SHP77 (cell line): Measurements from ENCODE around the gene PSME4.
A peak's percentile ranks its signal among the peaks of the same experiment; 100 is the strongest.
"Not testable (repeated sequence)": the region's sequence is repeated elsewhere in the genome, so short reads cannot be mapped to it uniquely, and the experiment has no call there.

Experiments
- DNase-seq, 2 experiments: peaks; one replicate each; lab custom pipeline; 2025; lab: John Stamatoyannopoulos, UW

The PSME4 gene

DNA sequence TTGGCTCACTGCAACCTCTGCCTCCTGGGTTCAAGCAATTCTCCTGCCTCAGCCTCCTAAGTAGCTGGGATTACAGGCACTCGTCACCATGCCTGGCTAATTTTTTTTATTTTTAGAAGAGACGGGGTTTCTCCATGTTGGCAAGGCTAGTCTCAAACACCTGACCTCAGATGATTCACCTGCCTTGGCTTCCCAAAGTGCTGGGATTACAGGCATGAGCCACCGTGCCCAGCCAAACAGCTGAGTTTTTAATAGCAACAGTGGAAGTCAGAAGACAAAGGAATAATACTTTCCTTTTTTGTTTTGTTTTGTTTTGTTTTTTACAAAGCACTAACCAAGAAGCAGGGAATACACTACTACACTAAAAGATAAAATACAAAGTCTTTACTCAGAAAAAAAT lies 127.9 kb downstream of the PSME4 start:
- no peak for DNase-seq

DNA sequence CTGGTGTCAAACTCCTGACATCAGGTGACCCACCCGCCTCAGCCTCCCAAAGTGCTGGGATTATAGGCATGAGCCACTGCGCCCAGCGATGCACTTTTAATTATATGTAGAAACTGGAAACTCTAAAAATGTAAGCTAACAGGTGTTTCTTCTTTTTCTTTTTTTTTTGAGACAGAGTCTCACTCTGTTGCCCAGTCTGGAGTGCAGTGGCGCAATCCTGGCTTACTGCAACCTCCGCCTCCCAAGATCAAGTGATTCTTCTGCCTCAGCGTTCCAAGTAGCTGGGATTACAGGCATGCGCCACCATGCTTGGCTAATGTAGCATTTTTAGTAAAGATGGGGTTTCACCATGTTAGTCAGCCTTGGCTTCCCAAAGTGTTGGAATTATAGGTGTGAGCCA lies 129.1 kb downstream of the PSME4 start:
- DNase-seq = not testable (repeated sequence)

DNA sequence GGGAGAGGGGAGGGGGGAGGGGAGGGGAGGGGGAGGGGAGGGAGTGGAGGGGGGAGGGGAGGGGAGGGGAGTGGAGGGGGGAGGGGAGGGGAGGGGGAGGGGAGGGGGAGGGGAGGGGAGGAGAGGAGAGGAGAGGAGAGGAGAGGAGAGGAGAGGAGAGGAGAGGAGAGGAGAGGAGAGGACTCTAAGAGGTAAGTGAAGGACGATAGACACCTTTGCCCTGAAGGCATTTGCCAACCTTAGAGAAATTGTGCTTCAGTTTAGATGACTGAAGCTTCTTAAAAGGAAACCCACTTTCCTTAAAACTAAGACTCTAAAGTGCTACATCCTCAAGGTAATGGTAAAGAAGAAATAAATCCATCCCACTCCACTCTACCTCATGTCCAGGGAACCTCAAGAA lies 130.2 kb downstream of the PSME4 start:
- no peak for DNase-seq

DNA sequence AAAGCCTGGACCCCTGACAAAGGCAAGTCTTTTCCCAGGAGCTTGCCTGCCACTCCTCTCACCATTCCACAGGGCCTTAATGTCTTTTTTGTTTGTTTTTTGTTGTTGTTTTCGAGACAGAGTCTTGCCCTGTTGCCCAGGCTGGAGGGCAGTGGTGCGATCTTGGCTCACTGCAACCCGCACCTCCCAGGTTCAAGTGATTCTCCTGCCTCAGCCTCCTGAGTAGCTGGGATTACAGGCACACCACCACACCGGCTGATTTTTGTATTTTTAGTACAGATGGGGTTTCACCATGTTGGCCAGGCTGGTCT lies 140.9 kb downstream of the PSME4 start:
- not testable (repeated sequence) for DNase-seq

DNA sequence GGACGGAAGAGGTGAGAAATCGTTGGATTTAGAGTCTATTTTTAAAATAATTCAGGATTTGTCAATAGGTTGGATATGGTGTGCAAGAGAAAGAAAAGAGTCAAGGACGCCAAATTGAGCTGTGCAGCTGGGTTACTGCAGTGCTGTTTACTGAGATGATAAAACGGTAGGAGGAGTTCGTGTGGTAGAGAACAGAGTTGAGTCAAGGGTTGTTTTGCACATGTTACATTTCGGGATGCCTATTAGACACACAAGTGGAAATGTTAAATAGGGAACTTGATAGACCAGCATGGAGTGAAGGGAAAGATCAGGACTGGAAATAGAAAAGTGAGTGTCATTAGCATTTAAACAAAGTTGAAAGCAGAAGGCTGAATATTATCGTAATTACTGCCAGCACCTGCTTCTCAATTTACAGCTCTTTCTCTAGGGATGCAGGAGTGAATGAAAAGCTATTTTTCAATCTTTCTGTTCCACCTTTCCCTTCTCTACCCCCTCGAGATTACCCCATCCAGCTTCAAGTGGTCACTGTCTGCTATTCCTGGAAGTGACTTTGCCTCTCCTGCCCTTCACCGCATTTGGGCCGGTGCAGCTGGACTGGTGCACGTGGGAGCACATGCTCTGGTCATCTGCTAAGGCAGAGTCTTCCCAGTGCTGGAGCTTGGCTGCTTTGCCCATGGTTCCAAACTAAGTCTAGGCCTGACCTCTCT lies 141.4 kb downstream of the PSME4 start:
- DNase-seq = peak; percentile 29 to 64

DNA sequence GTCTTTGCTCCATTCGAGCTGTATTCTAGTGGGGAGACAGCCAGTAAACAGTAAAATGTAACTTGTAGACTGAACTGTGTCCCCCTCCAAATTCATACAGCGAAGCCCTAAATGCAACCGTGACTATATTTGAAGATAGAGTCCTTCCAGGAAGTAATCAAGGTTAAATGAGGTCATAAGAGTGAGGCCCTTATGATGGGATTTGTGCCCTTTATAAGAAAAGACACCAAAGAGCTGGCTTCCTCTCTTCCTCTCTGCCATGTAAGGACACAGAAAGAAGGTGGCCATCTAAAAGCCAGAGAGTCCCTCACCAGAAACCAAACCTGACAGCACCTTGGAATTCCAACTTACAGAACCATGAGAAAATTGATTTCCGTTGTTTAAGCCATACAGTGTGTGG lies 142.5 kb downstream of the PSME4 start:
- DNase-seq = no peak

DNA sequence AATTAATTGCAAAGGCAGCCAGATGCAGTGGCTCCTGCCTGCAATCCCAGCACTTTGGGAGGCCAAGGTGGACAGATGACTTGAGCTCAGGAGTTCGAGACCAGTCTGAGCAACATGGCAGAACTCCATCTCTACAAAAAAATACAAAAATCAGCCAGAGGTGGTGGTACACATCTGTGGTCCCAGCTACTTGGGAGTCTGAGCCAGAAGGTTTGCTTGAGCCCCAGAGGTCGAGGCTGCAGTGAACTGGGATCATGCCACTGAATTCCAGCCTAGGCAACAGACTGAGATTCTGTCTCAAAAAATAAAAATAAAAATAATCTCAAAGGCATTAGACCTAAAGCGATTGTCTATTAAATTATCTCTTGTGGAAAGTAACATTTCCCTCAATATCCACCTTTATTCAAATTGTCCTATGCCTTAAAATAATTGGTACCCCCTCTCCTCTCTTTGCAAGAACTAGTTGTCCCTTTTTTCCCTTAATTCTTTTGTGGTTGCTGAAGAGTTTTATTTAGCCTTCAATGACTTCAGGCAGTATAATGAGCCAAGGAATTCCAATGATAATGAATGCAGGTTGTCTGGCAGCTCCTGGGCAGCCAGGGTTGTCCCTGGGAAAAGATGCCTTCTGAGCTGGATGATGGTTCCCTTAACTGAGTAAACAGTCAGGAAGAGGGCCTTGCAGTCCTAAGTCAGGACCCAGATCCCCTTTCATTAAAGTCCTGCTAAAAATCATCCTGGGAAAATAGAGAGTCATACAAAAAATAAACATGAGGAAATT lies 143.2 kb downstream of the PSME4 start:
- no peak for DNase-seq

DNA sequence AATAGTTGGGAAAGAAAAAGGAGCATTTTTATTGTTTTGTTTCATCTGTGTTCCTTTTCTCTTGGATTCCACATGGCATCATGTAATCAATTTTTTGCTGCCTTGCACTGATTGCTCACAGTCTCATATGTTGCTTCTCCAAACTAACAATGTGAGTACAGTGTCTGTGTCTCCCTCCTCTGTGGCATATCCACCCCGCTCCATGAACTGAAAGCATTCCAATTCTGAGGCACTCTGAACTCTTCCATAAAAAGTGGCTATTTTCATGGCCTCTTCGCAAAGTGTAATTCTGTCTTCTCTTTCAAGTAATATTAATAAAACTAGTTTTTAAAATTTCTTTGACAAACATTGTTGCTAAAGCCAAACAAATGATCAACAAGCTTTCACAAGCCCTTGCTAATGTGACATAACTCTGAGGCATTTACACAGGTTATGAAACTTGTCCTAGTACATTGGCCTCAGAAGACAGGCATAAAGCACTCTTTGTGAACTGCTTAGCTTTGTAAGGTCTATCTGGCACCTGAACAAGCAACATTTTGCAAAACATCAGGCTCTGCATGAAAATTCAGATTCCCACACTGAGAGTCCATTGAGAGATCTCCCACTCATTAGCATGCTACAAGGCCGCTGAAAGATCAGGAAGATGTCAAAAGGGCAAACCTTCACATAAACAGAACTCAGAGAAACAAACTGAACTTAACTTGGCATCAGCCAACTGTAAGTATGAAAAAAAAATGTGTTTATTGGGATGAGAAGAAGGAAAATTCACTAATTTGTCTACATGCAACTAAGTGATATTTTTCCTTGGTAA lies 144.0 kb downstream of the PSME4 start:
- no peak for DNase-seq

DNA sequence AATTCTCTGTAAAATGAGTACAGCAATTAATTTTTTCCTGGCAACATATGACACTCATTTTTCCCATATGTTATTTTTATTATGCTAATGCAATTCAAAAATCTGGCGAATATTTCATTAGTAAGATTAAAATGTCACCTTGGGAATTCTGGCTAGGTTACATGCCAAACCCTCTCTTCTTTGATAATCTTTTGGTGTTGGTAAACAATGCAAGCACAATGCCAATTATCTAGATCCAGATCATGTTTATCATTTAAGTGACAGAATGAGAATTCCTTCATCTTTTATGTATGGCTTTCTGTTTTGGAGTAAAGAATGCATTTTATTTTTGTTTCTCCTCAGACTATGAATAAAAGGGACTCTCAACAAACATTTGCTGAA lies 144.8 kb downstream of the PSME4 start:
- DNase-seq = no peak

DNA sequence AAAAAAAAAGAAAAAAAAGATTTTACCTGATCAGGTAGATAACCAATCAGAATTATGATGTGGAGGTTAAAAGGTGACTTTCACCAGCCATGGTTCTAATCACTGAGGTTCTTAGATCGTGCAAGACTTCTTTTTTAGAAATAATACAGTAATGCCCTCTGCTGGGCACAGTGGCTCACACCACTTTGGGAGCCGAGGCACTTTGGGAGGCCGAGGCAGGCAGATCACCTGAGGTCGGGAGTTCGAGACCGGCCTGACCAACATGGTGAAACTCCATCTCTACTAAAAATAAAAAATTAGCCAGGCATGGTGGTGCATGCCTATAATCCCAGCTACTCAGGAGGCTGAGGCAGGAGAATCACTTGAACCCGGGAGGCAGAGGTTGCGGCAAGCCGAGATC lies 147.2 kb downstream of the PSME4 start:
- DNase-seq = peak in 1 of 2 experiments; percentile 56

DNA sequence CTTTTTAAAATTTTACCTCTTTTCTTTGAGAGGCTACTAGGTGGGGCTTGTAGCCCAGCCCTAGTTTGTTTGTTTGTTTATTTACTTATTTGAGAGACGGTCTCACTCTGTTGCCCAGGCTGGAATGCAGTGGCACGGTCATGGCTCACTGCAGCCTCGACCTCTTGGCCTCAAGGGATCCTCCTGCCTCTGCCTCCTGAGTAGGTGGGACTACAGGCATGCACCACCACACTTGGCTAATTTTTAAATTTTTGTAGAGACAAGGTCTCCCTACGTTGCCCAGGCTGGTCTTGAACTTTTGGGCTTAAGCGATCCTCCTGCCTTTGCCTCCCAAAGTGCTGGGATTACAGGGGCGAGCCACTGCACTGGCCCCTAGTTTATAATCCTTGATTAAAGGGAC lies 149.0 kb downstream of the PSME4 start:
- DNase-seq = no peak

DNA sequence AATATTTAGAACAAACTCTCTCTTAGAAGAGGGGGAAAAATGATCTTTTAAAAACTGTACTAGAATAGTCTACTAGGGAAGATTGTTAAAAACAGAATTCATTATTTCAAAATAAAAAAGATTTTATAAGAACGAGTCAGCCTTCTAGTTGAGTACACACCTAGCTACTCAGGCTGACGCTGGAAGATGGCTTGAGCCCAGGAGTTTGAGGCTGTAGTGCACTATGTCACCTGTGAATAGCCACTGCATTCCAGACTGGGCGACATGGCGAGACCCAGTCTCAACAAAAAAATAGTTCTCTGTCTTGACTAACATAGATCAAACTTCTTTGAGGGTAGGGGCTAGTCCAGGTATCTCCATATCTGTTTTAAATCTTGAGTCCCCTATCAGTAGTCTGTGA lies 150.1 kb downstream of the PSME4 start:
- DNase-seq = no peak

DNA sequence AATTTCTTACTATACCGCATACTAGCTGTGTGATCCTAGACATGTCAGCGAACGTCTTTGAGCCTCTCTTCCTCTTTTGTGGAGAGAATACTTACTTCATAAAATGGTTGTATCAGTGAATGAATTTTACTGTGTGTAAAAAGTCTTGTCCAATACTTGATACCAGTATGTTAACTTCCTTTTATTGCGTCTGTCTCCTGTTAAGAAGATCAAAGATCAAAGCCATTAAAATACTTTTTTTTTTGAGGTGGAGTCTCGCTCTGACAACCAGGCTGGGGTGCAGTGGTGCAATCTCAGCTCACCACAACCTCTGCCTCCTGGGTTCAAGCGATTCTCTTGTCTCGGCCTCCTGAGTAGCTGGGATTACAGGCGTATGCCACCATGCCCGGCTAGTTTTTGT lies 150.7 kb downstream of the PSME4 start:
- no peak for DNase-seq

DNA sequence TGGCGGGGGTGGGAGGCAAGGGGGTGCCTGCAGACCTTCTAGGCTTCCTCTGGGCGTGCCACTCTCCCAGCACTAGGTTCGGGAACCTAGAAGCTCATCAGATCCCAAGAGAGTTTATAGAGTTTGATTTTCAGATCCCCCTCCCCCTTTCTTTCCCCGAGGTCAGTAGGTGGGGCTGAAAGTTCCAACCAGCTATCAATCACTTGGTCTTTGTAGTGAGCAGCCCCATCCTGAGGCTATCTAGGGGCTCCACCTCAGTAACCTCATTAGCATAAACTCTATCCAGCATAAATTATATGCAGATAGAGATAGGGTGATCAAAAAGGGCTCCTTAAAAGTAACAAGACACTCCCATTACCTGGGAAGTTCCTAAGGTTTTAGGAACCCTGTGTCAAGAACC lies 151.2 kb downstream of the PSME4 start:
- no peak for DNase-seq

DNA sequence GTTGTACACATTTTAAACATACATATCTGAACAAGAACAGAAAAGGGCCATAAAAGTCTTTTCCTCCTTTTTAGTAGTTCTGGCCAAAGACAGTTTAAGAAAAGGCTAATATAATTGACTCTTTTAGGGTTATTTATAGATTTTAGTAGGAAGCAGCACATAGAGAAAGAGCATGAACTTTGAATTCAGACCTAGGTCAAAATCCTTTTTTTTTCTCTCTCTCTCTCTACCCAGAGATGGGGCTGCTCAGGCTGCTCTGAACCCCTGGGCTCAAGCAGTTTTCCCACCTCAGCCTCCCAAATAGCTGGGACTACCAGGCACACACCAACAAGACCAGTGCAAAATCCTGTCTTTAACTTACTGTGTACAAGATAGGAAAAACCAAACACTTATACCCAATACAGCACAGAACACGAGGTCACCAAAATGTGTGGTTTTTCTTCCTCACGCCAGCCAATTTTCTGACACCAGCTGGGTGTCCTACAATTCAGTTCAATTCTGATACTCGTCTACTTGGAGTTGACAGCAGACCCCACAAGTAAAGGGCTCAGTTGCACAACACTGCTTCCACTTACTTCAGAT lies 151.8 kb downstream of the PSME4 start:
- no peak for DNase-seq
